AG10803 (cell line): Measurements from ENCODE around the gene AP4E1.

ENCODE experiments used
- DNase-seq: peaks from one replicate; pipeline ENCODE4 v3.0.0; 2010; ENCODE audit warnings: low read depth
- H3K4me3 ChIP-seq: 2 replicates; pipeline ENCODE4 v1.5.1; 2011; ENCODE audit warnings: mild to moderate bottlenecking, low read length, control low read depth
- CTCF ChIP-seq: conservative IDR thresholded peaks from 2 replicates; pipeline ENCODE4 v1.5.1; 2011; ENCODE audit warnings: mild to moderate bottlenecking, low read length, control low read depth, inconsistent platforms

Gene AP4E1

GRCh38 chr15:51038162-51038973, 129.9 kb downstream of the AP4E1 start:
- no peak for DNase-seq
- no peak for TF ChIP-seq CTCF
- no peak overlapping the region for H3K4me3 ChIP-seq

GRCh38 chr15:51038974-51039319, 130.5 kb downstream of the AP4E1 start:
- no peak for DNase-seq
- no peak for TF ChIP-seq CTCF
- no peak overlapping the region for H3K4me3 ChIP-seq

- DNase-seq = no peak
- H3K4me3 ChIP-seq = no peak overlapping the region
- TF ChIP-seq CTCF = no peak
These were observed 135.7 kb downstream of the AP4E1 start for GRCh38 chr15:51044037-51044727.

- no peak overlapping the region for H3K4me3 ChIP-seq
- no peak for DNase-seq
- no peak for TF ChIP-seq CTCF
These were observed 137.5 kb downstream of the AP4E1 start for GRCh38 chr15:51046016-51046415.

- DNase-seq = peak; percentile 15
- TF ChIP-seq CTCF = no peak
- no peak overlapping the region for H3K4me3 ChIP-seq
These were observed 138.4 kb downstream of the AP4E1 start for GRCh38 chr15:51046799-51047449.

- no peak for DNase-seq
- no peak overlapping the region for H3K4me3 ChIP-seq
- TF ChIP-seq CTCF = no peak
These were observed 139.8 kb downstream of the AP4E1 start for GRCh38 chr15:51048308-51048707.
